Stimulated activated CD4-positive, alpha-beta T cell treated with anti-CD3 and anti-CD28 coated beads, TNF-alpha, amount 100 ng/mL, for 1 hour (primary cell): Measurements from ENCODE around the gene RFX7.

Source experiments
- DNase-seq, 3 donors: peaks; one replicate each; pipeline ENCODE4 v3.0.0-alpha.2; 2020; ENCODE audit warnings: low read depth in 3 of 3, low spot score in 1 of 3

The RFX7 gene

DNA sequence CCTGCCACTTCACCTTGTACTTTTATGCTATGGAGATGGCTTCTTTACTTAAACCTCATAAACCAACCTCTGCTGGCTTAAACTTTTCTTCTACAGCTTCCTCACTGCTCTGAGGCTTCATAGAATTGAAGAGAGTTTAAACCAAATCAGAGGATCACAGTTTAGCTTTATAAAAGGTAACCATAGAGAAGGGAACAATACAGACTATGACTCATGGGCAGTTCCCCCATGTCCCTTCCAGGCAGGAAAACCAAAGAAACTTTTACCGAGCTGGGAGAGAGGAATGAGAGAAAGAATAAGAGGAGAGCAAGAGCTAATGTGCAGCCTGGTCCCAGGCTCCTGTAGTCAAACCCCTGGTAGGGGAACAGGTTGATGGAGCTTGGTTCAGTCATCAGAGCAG is 196.3 kb downstream of the RFX7 start:
- no peak for DNase-seq

DNA sequence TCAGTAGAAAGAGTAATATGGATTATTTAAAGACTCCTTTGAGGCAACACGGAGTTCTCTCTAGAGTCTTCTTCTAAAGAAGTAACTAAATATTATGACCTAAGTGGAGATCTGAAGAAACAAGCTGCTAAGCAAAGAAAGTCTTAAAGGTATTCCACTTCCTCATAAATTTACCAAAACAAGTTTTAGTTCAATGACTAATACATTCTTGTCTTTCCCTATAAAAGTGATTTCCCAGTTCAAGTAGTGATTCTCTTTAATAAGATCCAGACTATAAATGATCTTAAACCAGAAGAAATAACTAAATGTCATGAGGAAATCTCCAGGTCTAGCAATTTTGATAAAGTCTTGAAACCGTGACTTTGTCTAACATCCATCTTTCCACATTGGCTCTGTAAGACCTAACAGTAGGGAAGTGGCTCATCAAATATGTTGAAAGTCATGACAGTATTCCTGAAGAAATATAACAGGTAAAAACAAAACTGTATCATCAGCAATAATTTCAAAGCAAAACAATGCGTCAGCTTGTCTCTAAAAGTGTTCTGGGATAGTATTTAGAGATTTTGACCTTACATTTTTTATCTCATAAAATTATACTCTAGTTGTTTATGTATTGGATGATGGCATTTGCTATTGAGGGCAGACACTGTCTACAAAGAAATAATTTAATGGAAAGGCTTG is 198.5 kb downstream of the RFX7 start:
- DNase-seq, result no peak

DNA sequence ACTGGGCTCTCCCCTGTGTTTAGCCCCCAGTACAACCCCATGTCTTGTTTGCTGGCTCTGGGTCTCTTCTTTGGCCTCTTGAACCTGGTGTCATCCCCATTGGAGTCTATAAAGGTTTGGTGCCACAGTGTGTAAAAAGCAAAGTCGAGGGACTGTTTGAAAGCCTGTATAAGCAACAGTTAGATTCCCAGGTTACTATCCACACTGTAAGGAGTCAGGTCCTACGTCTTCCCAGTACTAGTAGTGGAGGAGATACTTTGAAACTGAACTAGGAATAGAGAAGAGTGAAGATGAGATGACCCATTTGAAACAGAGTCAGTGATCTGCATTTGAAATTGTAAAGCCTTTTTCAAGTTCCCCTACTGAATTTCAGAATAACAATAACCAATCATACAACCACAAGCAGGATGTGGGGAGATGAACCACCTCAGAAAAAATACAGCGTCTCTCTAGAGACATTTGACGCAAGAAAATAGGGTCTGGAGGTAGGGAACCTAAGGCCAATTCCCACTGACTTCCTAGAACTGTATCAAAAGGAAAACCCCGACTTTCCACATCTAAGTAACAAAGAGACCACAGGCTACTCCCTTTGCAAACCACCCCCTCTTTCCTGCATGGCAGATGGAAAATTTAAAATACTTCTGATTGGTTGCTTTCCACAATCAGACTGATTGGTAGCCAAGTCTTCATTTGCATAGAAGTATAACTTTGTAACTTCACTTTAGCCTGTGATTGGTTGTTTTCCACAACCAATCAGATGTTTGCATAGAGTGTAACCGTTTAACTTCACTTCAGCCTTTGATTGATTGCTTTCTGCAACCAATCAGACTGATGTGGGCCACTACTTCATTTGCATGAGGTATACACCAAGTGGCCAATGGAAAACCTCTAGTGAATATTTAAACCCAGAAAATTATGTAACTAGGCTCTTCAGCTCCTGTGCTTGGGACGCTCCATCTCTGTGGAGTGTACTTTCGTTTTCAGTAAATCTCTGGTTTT is 200.4 kb downstream of the RFX7 start:
- no peak for DNase-seq

DNA sequence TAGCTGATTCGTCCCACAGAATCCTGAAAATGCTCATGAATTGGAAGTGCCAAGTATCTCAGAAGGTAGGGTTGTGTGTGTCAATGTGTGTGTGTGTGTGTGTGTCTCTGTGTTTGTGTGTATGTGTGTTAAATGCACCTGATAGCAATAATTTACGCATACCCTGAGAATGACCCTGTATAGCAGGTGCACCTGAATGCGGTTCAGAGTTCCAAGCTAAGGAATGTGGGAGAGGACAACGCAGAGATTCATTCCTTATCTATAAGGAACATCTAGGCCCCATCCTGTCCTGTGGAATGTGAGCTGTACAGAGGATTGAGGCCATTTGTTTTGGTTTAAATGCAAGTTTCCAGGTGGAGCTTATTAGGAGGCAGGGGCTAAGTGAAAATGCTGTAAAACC is 201.2 kb downstream of the RFX7 start:
- no peak for DNase-seq

DNA sequence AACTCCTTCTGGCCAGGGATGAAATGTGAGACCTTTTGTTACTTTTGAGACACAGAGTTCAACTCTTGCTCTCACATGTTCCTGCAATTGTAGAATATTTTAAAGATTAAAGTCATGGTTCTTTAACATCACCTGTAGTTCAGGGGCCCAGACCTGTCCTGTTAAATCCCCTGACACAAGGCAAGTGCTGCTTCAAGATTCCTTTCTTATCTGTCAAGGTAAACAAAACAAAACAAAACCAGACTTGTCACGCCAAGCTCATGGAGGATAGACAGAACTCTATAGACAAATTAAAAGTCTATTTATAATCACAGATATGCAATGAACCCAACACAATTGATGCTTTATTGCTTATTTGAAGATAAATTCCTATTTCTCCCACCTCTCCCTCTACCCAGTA is 201.6 kb downstream of the RFX7 start:
- DNase-seq, result no peak

DNA sequence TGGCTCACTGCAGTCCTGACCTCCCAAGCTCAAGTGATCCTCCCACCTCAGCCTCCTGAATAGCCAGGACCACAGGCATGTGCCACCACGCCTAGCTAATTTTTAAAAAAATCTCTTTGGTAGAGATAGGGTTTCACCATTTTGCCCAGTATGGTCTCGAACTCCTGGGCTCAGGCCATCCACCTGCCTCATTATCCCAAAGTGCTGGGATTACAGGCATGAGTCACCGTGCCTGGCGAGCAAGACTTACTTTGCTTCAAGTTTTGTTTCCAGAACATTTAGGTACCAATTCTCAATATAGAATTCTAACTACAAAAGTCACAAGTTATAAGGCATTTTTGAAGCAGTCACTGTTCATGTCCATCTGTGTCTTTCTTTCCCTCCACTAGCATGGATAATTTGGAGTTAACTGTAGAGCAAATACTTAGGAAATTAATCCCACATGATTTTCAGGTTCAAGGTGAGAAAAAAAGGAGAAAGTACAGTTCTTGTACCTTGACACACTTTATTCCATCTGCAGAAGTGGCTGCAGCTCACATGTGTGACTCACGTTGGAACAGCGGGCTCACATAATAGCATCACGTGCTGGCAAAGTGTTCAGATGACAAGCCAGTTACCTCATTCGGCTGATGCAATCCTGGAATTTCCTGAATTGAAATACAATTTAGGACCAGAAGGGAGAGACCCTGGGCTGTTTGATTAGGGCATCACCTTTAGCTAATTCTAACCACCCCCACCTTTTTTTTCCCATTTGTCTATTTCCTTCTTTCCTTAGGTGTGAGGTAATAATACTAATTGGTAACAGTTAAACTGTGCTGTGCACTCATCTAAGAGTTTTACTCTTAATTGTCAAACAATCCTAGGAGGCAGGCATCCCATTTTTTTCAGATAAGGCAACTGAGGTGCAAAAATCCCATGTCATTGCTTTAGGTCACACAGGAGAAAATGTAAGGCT is 203.3 kb downstream of the RFX7 start:
- no peak for DNase-seq

DNA sequence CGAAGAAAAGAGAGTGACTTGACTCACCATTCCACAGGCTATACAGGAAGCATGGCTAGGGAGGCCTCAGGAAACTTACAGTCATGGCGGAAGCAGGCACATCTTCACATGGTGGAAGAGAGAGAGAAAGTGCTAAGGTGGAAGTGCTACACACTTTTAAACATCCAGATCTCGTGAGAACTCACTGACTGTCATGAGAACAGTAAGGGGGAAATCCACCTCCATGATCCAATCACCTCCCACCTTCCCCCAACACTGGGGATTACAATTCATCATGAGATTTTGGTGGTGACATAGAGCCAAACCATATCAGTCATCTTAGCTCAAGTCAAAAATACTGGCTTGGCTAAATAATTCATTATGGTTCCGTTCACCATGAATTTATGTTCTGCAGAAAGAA is 205.0 kb downstream of the RFX7 start:
- DNase-seq, result no peak

DNA sequence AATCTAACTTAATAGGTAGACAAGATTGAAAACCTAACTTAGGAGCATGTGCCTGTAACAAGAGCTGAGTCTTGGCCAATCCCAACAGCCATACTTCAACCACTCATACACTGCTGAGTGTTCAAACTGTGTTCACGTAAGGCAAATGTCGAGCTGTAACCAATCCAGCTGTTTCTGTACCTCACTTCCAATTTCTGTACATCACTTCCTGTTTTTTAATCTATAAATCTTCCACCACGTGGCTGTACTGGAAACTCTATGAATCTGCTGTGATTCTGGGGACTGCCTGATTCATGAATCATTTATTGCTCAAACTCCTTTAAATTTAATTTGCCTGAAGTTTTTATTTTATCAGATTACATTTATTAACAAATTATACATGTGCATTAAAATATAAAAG is 205.7 kb downstream of the RFX7 start:
- DNase-seq, result no peak
